H9 (cell line): ENCODE results near the gene UCP3. TPM values are rescaled to one million over a fixed set of nuclear protein-coding genes. Genes with fewer than 3 reads are reported as not detected.

Source experiments
- DNase-seq: peaks from one replicate; pipeline ENCODE4 v3.0.0-alpha.2; 2017
- H2AFZ ChIP-seq: one replicate; pipeline ENCODE4 v1.6.1; 2013; ENCODE audit warnings: mild to moderate bottlenecking, low read length, control low read depth, moderate library complexity
- H2AK5ac ChIP-seq: 2 replicates; pipeline ENCODE4 v1.6.1; 2013; ENCODE audit warnings: low read length, control low read depth, mixed read lengths; ENCODE audit not compliant: insufficient read length
- H2BK120ac ChIP-seq: one replicate; pipeline ENCODE4 v1.6.1; 2013; ENCODE audit warnings: low read depth, mild to moderate bottlenecking, low read length, control low read depth, inconsistent platforms; ENCODE audit not compliant: poor library complexity, severe bottlenecking
- H2BK12ac ChIP-seq: 2 replicates; pipeline ENCODE4 v1.6.1; 2013; ENCODE audit warnings: low read length, control low read depth, mixed read lengths, low read depth; ENCODE audit not compliant: insufficient read length
- H2BK15ac ChIP-seq: 2 replicates; pipeline ENCODE4 v1.6.1; 2013; ENCODE audit warnings: low read depth, low read length, control low read depth
- H2BK20ac ChIP-seq: one replicate; pipeline ENCODE4 v1.6.1; 2013; ENCODE audit warnings: low read depth, mild to moderate bottlenecking, low read length, control low read depth, inconsistent platforms; ENCODE audit not compliant: poor library complexity, severe bottlenecking
- H2BK5ac ChIP-seq: 2 replicates; pipeline ENCODE4 v1.6.1; 2013; ENCODE audit warnings: low read length, control low read depth, mixed read lengths; ENCODE audit not compliant: insufficient read length
- H3K14ac ChIP-seq: 2 replicates; pipeline ENCODE4 v1.6.1; 2013; ENCODE audit warnings: low read length, control low read depth; ENCODE audit not compliant: insufficient read depth
- H3K18ac ChIP-seq: 2 replicates; pipeline ENCODE4 v1.6.1; 2013; ENCODE audit warnings: low read depth, mild to moderate bottlenecking, mixed read lengths, low read length, control low read depth; ENCODE audit not compliant: insufficient read length
- H3K23ac ChIP-seq: 2 replicates; pipeline ENCODE4 v1.6.1; 2013; ENCODE audit warnings: low read length, control low read depth, mixed read lengths, low read depth; ENCODE audit not compliant: insufficient read length
- H3K23me2 ChIP-seq: 2 replicates; pipeline ENCODE4 v1.6.1; 2013; ENCODE audit warnings: low read depth, mild to moderate bottlenecking, mixed read lengths, low read length, control low read depth; ENCODE audit not compliant: insufficient read length, poor library complexity, severe bottlenecking
- H3K27ac ChIP-seq: 2 replicates; pipeline ENCODE4 v1.5.1; 2013; ENCODE audit warnings: low read length, control low read depth, mixed read lengths, low read depth; ENCODE audit not compliant: insufficient read length
- H3K27me3 ChIP-seq: 2 replicates; pipeline ENCODE4 v1.6.1; 2013; ENCODE audit warnings: low read length, control low read depth, inconsistent platforms; ENCODE audit not compliant: insufficient read depth
- H3K4ac ChIP-seq: 2 replicates; pipeline ENCODE4 v1.6.1; 2013; ENCODE audit warnings: low read depth, mild to moderate bottlenecking, control low read depth, inconsistent platforms, low read length, moderate library complexity
- H3K4me1 ChIP-seq: 2 replicates; pipeline ENCODE4 v1.6.1; 2013; ENCODE audit warnings: low read length, control low read depth, inconsistent platforms; ENCODE audit not compliant: insufficient read depth
- H3K4me2 ChIP-seq: 2 replicates; pipeline ENCODE4 v1.6.1; 2013; ENCODE audit warnings: low read length, control low read depth, mixed read lengths; ENCODE audit not compliant: insufficient read length, insufficient read depth
- H3K56ac ChIP-seq: 2 replicates; pipeline ENCODE4 v1.6.1; 2013; ENCODE audit warnings: low read depth, mild to moderate bottlenecking, mixed read lengths, low read length, control low read depth; ENCODE audit not compliant: insufficient read length
- H3K79me1 ChIP-seq: 2 replicates; pipeline ENCODE4 v1.6.1; 2013; ENCODE audit warnings: low read depth, mild to moderate bottlenecking, moderate library complexity, low read length, control low read depth, inconsistent platforms; ENCODE audit not compliant: insufficient read depth, poor library complexity, severe bottlenecking
- H3K79me2 ChIP-seq: 2 replicates; pipeline ENCODE4 v1.6.1; 2013; ENCODE audit warnings: low read length, control low read depth, inconsistent platforms; ENCODE audit not compliant: insufficient read depth
- H3K9ac ChIP-seq: 2 replicates; pipeline ENCODE4 v1.6.1; 2013; ENCODE audit warnings: low read length, control low read depth, mixed read lengths; ENCODE audit not compliant: insufficient read length; ENCODE audit errors: extremely low read depth
- H3K9me3 ChIP-seq: one replicate; pipeline ENCODE4 v1.6.1; 2013; ENCODE audit warnings: low read depth, low read length, inconsistent platforms; ENCODE audit not compliant: control insufficient read depth
- H3T11ph ChIP-seq: one replicate; pipeline ENCODE4 v1.6.1; 2013; ENCODE audit warnings: mild to moderate bottlenecking, low read length, control low read depth, inconsistent platforms
- H4K20me1 ChIP-seq: one replicate; pipeline ENCODE4 v1.6.1; 2013; ENCODE audit not compliant: control insufficient read depth, insufficient read length, insufficient read depth
- H4K5ac ChIP-seq: 2 replicates; pipeline ENCODE4 v1.6.1; 2013; ENCODE audit warnings: low read depth, mild to moderate bottlenecking, mixed read lengths, low read length, control low read depth; ENCODE audit not compliant: insufficient read length
- H4K8ac ChIP-seq: replicated peaks from 2 replicates; pipeline ENCODE4 v1.6.1; 2013; ENCODE audit warnings: low read length, control low read depth, mixed read lengths, low read depth; ENCODE audit not compliant: insufficient read length
- H4K91ac ChIP-seq: 2 replicates; pipeline ENCODE4 v1.6.1; 2013; ENCODE audit warnings: low read depth, mild to moderate bottlenecking, moderate library complexity, mixed read lengths, low read length, control low read depth; ENCODE audit not compliant: insufficient read length
- H3K27ac Mint-ChIP-seq, 3 experiments: 2 replicates in 2 of 3; 3 replicates in 1 of 3; pipeline ENCODE4 v1.8.0; 2020 to 2021; ENCODE audit warnings: mixed read lengths in 3 of 3, mild to moderate bottlenecking in 1 of 3, moderate library complexity in 1 of 3
- H3K27me3 Mint-ChIP-seq: 2 replicates; pipeline ENCODE4 v1.8.0; 2021; ENCODE audit warnings: low read depth, mild to moderate bottlenecking, moderate library complexity, mixed read lengths
- H3K36me3 Mint-ChIP-seq, 3 experiments: 2 replicates in 2 of 3; 3 replicates in 1 of 3; pipeline ENCODE4 v1.8.0; 2020 to 2021; ENCODE audit warnings: low read depth in 3 of 3, mixed read lengths in 3 of 3; ENCODE audit not compliant: insufficient read depth in 1 of 3
- H3K4me1 Mint-ChIP-seq, 2 experiments: 2 replicates each; pipeline ENCODE4 v1.8.0; 2020; ENCODE audit warnings: mixed read lengths in 2 of 2
- H3K4me3 Mint-ChIP-seq, 2 experiments: 2 replicates in 1 of 2; 3 replicates in 1 of 2; pipeline ENCODE4 v1.8.0; 2020 to 2021; ENCODE audit warnings: mild to moderate bottlenecking in 2 of 2, mixed read lengths in 2 of 2, moderate library complexity in 1 of 2
- H3K9me3 Mint-ChIP-seq, 2 experiments: 2 replicates in 1 of 2; 3 replicates in 1 of 2; pipeline ENCODE4 v1.8.0; 2020; ENCODE audit warnings: mild to moderate bottlenecking in 2 of 2, mixed read lengths in 2 of 2, moderate library complexity in 1 of 2
- WGBS: extraction: QIAGEN DNeasy Blood & Tissue Kit; methylation state at CpG from one replicate; pipeline ENCODE4 v1.1.7; 2013; ENCODE audit warnings: missing lambda C conversion rate, low lambda C conversion rate, mixed read lengths; ENCODE audit not compliant: insufficient read length; ENCODE audit errors: extremely low coverage; 5-methylcytosine and 5-hydroxymethylcytosine counted together
- total RNA-seq: library from RNA; stranded (reverse); gene quantifications from 2 replicates; pipeline ENCODE4 v1.2.1, GENCODE V29; 2021
- TF ChIP-seq, protein P1 (sequence below): fragments of 200-600 bp; sonication (generic); conservative IDR thresholded peaks from 3 replicates; pipeline ENCODE4 v1.8.0; 2021; ENCODE audit warnings: antibody characterized with exemption, mild to moderate bottlenecking

UCP3 gene
- total RNA-seq, 1 experiment from 2014 or later, result 0.85 TPM

DNA sequence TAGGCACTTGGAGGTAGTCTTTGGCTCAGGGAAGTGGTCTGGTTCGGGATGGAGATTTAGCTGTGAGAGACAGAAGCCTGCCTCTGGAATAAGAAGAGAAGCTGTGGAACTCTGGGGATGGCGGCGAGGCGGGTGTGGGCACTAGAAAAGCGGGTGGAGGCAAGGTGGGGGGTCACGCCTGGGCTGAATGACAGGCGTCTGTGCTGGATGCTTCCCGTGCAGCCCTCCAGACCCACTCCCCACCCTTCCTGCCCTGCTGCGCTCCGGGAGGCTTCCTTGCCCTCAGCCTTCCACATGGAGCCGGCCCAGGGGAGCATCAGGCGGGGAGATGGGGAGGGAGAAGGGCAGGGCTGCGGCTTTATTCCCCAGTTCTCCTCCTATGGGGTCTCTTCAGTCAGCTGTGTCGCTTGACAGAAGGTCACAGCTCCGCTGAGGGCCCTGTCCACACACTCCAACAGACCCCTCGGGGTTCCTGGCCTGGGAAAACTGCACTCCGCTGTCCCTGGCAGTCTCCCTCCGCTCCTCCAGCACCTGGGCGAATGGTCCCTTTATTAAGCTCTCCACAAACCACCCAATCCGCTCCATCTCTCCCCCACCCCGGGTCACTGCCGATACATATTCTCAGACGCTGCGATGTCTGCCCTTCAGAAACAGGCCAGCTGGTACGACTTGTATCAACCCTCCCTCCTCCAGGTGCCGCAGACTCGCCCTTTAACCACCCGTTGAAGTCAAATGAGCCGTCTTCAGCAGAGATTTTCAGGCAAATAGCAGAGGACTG lies 51.8 kb downstream of the UCP3 start:
- Histone ChIP-seq H3K79me2 (no peaks in the 10 kb centered on the region), H3K4me2 (no peak overlapping the region), H4K91ac (no peak overlapping the region), H3K27me3 (no peaks in the 10 kb centered on the region), H2BK120ac (no peak overlapping the region), H3K4me1 (no peaks in the 10 kb centered on the region), H2BK20ac (no peak overlapping the region), H3T11ph (no peak overlapping the region), H2AFZ (no peak overlapping the region), H3K23ac (no peak overlapping the region), H3K27ac (no peak overlapping the region), H3K9me3 (no peaks in the 10 kb centered on the region), H3K23me2 (no peaks in the 10 kb centered on the region), H4K20me1 (no peaks in the 10 kb centered on the region), H2AK5ac (no peak overlapping the region), H3K18ac (no peak overlapping the region), H4K8ac (no peak overlapping the region), H2BK5ac (no peak overlapping the region), H4K5ac (no peak overlapping the region), H3K56ac (no peak overlapping the region), H2BK12ac (no peak overlapping the region), H3K79me1 (no peaks in the 10 kb centered on the region), H3K14ac (no peak overlapping the region), H3K9ac (no peak overlapping the region), H2BK15ac (no peak overlapping the region), H3K4ac (no peak overlapping the region)
- Mint-ChIP-seq H3K36me3 (no peaks in the 10 kb centered on the region), H3K27ac (no peak overlapping the region), H3K9me3 (peaks cover 0 to 2% of the 10 kb centered on the region in 2 experiments; a peak in 1 of 5 replicates), H3K4me1 (no peaks in the 10 kb centered on the region), H3K4me3 (no peak overlapping the region), H3K27me3 (peaks cover 4% of the 10 kb centered on the region; the same call in 1 of the 2 replicates)
- no CpG with 5 or more reads among the region's 29 CpGs for WGBS
- no peak for DNase-seq
- TF ChIP-seq, protein P1, sequence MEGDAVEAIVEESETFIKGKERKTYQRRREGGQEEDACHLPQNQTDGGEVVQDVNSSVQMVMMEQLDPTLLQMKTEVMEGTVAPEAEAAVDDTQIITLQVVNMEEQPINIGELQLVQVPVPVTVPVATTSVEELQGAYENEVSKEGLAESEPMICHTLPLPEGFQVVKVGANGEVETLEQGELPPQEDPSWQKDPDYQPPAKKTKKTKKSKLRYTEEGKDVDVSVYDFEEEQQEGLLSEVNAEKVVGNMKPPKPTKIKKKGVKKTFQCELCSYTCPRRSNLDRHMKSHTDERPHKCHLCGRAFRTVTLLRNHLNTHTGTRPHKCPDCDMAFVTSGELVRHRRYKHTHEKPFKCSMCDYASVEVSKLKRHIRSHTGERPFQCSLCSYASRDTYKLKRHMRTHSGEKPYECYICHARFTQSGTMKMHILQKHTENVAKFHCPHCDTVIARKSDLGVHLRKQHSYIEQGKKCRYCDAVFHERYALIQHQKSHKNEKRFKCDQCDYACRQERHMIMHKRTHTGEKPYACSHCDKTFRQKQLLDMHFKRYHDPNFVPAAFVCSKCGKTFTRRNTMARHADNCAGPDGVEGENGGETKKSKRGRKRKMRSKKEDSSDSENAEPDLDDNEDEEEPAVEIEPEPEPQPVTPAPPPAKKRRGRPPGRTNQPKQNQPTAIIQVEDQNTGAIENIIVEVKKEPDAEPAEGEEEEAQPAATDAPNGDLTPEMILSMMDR, result no peak
